Thyroid gland (tissue), 4 donors: ENCODE measurements around the gene RTP5.

Experiments
- CTCF ChIP-seq, 6 experiments: fragments of 200-600 bp in 3 of 6; fragments of 450-650 bp in 3 of 6; sonication (generic) in 3 of 6; IDR thresholded peaks; one replicate each; pipeline ENCODE4 v1.5.1; 2016 to 2019; ENCODE audit warnings: antibody characterized with exemption in 6 of 6, mild to moderate bottlenecking in 2 of 6, inconsistent platforms in 1 of 6, moderate library complexity in 1 of 6
- POLR2A ChIP-seq, 2 donors: fragments of 450-650 bp; IDR thresholded peaks; one replicate each; pipeline ENCODE4 v1.6.1; 2017; ENCODE audit warnings: antibody characterized with exemption in 2 of 2, mild to moderate bottlenecking in 2 of 2, moderate library complexity in 1 of 2

GRCh38 chr2:241909769-241910168, 40.2 kb downstream of the RTP5 start:
- TF ChIP-seq CTCF (IDR thresholded peaks at IDR 0.05), result no peak
- TF ChIP-seq POLR2A (IDR thresholded peaks at IDR 0.05), result no peak
